ENCODE results near the gene USP15. TPM values are rescaled to one million over a fixed set of nuclear protein-coding genes. Genes with fewer than 3 reads are reported as not detected.

USP15 gene
- total and polyA plus RNA-seq, 12 donors = 26.7 to 76.0 (median 61.9) TPM

DNA sequence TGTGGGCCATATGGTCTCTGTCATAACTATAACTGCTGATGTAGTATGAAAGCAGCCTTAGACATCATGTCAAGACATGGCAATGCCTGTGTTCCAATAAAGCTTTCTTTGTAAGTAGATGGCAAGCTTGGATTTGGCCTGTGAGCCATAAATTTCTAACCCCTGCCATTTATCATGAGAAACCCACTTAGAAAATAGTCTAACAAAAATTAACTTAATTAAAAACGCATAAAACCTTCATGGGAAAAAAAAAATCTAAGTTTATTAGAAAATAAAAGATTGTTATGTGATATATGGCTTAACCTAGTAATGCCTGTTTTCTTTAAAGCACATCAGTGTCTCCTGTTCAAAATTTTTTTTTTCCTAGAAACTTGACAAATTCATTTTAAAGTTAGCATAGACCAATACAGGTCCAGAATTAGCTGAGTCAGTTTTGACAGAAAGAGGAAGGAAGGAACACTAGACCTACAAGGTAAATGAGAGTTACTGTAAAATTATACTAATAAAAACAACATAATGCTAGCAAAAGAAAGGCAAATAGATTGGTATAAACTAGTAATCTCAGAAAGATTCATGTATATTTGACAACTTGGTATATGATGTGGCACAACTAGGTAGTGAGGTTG, 68.2 kb downstream of the USP15 start:
- Histone ChIP-seq H3K27me3 (no peaks in the 10 kb centered on the region), H3K36me3 (peaks cover 0 to 93% (median 0%) of the 10 kb centered on the region in 9 donors), H3K4me1 (peaks cover 0 to 24% (median 5%) of the 10 kb centered on the region in 9 donors), H3K4me3 (no peak overlapping the region), H3K9me3 (no peaks in the 10 kb centered on the region), H3K27ac (peak overlapping the region in 1 of 10 donors; percentile 4)
- TF ChIP-seq, protein P1, sequence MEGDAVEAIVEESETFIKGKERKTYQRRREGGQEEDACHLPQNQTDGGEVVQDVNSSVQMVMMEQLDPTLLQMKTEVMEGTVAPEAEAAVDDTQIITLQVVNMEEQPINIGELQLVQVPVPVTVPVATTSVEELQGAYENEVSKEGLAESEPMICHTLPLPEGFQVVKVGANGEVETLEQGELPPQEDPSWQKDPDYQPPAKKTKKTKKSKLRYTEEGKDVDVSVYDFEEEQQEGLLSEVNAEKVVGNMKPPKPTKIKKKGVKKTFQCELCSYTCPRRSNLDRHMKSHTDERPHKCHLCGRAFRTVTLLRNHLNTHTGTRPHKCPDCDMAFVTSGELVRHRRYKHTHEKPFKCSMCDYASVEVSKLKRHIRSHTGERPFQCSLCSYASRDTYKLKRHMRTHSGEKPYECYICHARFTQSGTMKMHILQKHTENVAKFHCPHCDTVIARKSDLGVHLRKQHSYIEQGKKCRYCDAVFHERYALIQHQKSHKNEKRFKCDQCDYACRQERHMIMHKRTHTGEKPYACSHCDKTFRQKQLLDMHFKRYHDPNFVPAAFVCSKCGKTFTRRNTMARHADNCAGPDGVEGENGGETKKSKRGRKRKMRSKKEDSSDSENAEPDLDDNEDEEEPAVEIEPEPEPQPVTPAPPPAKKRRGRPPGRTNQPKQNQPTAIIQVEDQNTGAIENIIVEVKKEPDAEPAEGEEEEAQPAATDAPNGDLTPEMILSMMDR (IDR thresholded peaks at IDR 0.05) = no peak
- intact Hi-C loops (cut with DNase I) = no loop called here
- 91 to 95% methylated on average over 1 of the region's 1 CpG for WGBS, 2 donors
- DNase-seq (no peak), ATAC-seq (no peak)

DNA sequence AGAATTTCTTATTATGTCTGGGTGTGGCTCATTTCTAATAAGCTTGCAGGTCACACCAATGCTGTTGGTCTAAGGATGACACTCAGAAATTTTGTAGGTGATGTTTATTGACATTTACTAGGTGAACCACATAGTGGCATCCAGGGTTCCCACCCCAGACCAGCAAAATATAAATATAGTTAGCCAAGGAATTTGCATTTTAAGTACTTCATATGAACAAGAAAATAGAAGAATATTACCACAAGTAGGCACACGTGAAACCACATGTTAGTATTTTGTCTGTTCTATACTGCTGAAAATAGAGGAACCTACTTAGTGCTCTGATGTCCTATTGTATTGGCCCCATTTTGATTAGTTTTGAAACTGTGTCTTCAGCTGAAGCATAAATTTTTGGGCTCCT, 71.1 kb downstream of the USP15 start:
- Histone ChIP-seq H3K36me3 (peaks cover 0 to 69% (median 0%) of the 10 kb centered on the region in 9 donors), H3K9me3 (no peaks in the 10 kb centered on the region), H3K4me1 (peaks cover 0 to 46% (median 8%) of the 10 kb centered on the region in 9 donors), H3K4me3 (no peak overlapping the region), H3K27me3 (no peaks in the 10 kb centered on the region), H3K27ac (peak overlapping the region in 1 of 10 donors; percentile 35)
- 88 to 96% methylated on average over 1 of the region's 1 CpG for WGBS, 2 donors
- TF ChIP-seq, protein P1 (IDR thresholded peaks at IDR 0.05) = no peak
- DNase-seq = no peak
- no peak for ATAC-seq
- intact Hi-C loops (cut with DNase I) = loop anchor here in 1 of 10 donors (10.0 kb wide), 1 partner anchor 67 kb away; the partner anchor contains the start of gene USP15

DNA sequence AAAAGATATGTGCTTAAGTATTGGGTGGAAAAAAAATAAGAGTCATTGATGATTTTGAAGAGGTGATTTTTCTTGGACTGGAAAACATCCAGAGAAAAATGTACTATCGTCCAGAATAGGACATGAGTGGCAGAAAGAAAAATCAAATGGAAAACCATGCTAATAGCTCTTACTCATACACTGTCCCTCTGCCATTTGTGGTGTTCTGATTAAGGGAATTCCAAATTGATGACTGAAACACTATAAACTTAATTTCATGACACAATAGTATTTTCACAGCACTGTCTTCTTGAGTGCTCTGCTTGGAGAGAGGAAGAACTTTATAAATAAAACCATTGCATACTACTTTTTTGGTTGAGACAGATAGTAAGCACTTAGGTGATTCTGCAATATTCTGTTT, 72.4 kb downstream of the USP15 start:
- DNase-seq (no peak), ATAC-seq (peak in 7 of 8 donors; percentile 20 to 93 (median 76))
- H3K9me3 ChIP-seq = peaks cover 0 to 4% (median 0%) of the 10 kb centered on the region in 11 donors
- peaks cover 0 to 57% (median 0%) of the 10 kb centered on the region in 9 donors for H3K36me3 ChIP-seq
- intact Hi-C loops (cut with DNase I) = loop anchor here in 1 of 10 donors (10.0 kb wide), 1 partner anchor 68 kb away; the partner anchor contains the start of gene USP15
- peaks cover 0 to 46% (median 8%) of the 10 kb centered on the region in 9 donors for H3K4me1 ChIP-seq
- no peak overlapping the region for H3K4me3 ChIP-seq
- no peaks in the 10 kb centered on the region for H3K27me3 ChIP-seq
- 40 to 47% methylated on average over 1 of the region's 1 CpG for WGBS, 2 donors
- peak overlapping the region in 5 of 10 donors; percentile 20 to 67 (median 57) for H3K27ac ChIP-seq
- TF ChIP-seq, protein P1 (IDR thresholded peaks at IDR 0.05) = no peak

DNA sequence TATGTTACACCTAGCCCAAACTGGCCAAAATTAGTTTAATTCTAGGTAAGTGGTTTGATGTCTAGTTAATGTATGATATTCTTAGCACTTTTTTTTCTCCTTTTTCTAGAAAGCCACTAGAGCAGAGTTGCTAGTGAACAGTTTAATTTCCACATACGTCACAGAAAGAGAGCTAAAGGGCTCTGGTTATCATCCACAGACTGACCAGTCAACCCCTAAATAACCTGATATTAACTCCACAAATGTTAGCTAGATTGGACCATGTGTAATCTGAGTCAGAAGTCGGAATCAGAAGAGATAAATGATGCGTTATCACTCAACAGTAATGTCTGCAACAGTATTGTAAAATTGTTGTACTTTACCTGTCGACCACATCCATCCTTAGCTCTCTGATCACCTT, 74.9 kb downstream of the USP15 start:
- ATAC-seq = peak in 1 of 8 donors; percentile 53
- peak overlapping the region in 2 of 10 donors; percentile 20 to 22 for H3K27ac ChIP-seq

More for the DNA sequence above, 74.9 kb downstream of the USP15 start:
- no peak overlapping the region for H3K4me3 ChIP-seq
- no peaks in the 10 kb centered on the region for H3K27me3 ChIP-seq
- H3K9me3 ChIP-seq = peaks cover 0 to 19% (median 9%) of the 10 kb centered on the region in 11 donors
- H3K4me1 ChIP-seq = peaks cover 0 to 30% (median 8%) of the 10 kb centered on the region in 9 donors
- H3K36me3 ChIP-seq = peaks cover 0 to 38% (median 0%) of the 10 kb centered on the region in 9 donors
- DNase-seq = no peak
- intact Hi-C loops (cut with DNase I) = loop anchor here in 1 of 10 donors (10.0 kb wide), 1 partner anchor 70 kb away; the partner anchor contains the start of gene USP15
- TF ChIP-seq, protein P1 (IDR thresholded peaks at IDR 0.05) = no peak
- WGBS, 2 donors = 72 to 79% methylated on average over 4 of the region's 4 CpGs
